AG09309 (cell line): ENCODE data around the gene CBLIF.
"Not testable (repeated sequence)": the region's sequence is repeated elsewhere in the genome, so short reads cannot be mapped to it uniquely, and the experiment has no call there.

ENCODE experiments used
- DNase-seq: peaks from one replicate; pipeline ENCODE4 v3.0.0-alpha.2; 2010; ENCODE audit warnings: low read depth
- H3K4me3 ChIP-seq: 2 replicates; pipeline ENCODE4 v1.5.1; 2011; ENCODE audit warnings: mild to moderate bottlenecking, low read depth, low read length, moderate library complexity; ENCODE audit not compliant: control insufficient read depth
- CTCF ChIP-seq: IDR thresholded peaks from 2 replicates; pipeline ENCODE4 v1.5.1; 2011; ENCODE audit warnings: mild to moderate bottlenecking, low read depth, low read length, inconsistent platforms; ENCODE audit not compliant: insufficient read depth, control insufficient read depth; ENCODE audit errors: missing control alignments

Gene CBLIF

GRCh38 chr11:59866397-59866796, 21.1 kb upstream of the CBLIF start, which contains the start of gene TCN1:
Gene TCN1 (minus strand): TSS chr11:59866487. CDS start chr11:59866470, 17 bp downstream.
- no peak within 1 kb of the TSS for H3K4me3 ChIP-seq
- TF ChIP-seq CTCF: no peak
- DNase-seq: no peak

- TF ChIP-seq CTCF: no peak
- H3K4me3 ChIP-seq: no peak overlapping the region
- DNase-seq: no peak
Measured at GRCh38 chr11:59865031-59865430, 19.7 kb upstream of the CBLIF start.

- TF ChIP-seq CTCF: no peak
- no peak overlapping the region for H3K4me3 ChIP-seq
- DNase-seq: no peak
Measured at GRCh38 chr11:59862252-59862651, 17.0 kb upstream of the CBLIF start.

- no peak overlapping the region for H3K4me3 ChIP-seq
- DNase-seq: no peak
- TF ChIP-seq CTCF: no peak
Measured at GRCh38 chr11:59859673-59860072, 14.4 kb upstream of the CBLIF start.

- TF ChIP-seq CTCF: no peak
- no peak overlapping the region for H3K4me3 ChIP-seq
- no peak for DNase-seq
Measured at GRCh38 chr11:59857439-59858434, 12.4 kb upstream of the CBLIF start.

- DNase-seq: no peak
- no peak for TF ChIP-seq CTCF
- H3K4me3 ChIP-seq: no peak overlapping the region
Measured at GRCh38 chr11:59854871-59855270, 9.6 kb upstream of the CBLIF start.

GRCh38 chr11:59851416-59851815, 6.1 kb upstream of the CBLIF start:
- not testable (repeated sequence) for H3K4me3 ChIP-seq, DNase-seq

- not testable (repeated sequence) for DNase-seq, H3K4me3 ChIP-seq
Measured at GRCh38 chr11:59849551-59849950, 4.3 kb upstream of the CBLIF start.
